Stimulated activated CD8-positive, alpha-beta memory T cell treated with anti-CD3 and anti-CD28 coated beads, Interleukin-4, amount 100 ng/mL, for 24 hours (primary cell): ENCODE results near the gene TXNRD1.
"Not testable (repeated sequence)": the region's sequence is repeated elsewhere in the genome, so short reads cannot be mapped to it uniquely, and the experiment has no call there.

Source experiments
- DNase-seq: peaks from one replicate; pipeline ENCODE4 v3.0.0-alpha.2; 2020; ENCODE audit warnings: low read depth

The TXNRD1 gene

DNA sequence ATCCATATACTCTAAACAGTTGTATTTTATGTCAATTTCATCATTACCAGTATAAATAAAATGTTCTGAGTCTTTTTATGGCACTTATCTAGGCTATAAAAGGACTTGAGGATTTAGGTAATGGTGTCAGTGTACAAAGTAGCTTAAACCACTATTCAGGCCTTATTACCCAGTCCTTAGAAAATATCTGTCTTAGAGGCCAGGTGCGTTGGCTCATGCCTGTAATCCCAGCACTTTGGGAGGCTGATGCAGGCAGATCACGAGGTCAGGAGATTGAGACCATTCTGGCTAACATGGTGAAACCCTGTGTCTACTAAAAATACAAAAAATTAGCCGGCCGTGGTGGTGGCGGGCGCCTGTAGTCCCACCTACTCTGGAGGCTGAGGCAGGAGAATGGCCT, 112.7 kb downstream of the TXNRD1 start:
- DNase-seq = not testable (repeated sequence)

DNA sequence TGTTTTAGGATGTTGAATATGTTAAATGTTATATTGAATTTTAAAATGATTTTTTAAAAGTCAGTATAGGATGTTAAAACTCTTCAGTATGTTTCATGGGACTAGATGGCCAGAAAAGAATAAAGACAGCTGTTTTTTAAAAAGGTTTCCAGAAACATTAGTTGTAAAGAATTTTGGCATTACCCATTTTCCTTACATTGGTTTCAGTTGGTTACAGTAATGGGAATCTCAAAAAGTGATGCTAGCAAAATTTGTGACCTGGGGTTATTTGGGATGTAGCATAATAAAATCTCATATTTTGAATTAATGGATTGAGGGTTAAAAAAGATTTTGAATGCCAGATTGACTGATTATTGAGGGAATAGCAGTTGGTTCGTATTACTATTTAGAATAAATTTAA, 113.2 kb downstream of the TXNRD1 start:
- DNase-seq = no peak

DNA sequence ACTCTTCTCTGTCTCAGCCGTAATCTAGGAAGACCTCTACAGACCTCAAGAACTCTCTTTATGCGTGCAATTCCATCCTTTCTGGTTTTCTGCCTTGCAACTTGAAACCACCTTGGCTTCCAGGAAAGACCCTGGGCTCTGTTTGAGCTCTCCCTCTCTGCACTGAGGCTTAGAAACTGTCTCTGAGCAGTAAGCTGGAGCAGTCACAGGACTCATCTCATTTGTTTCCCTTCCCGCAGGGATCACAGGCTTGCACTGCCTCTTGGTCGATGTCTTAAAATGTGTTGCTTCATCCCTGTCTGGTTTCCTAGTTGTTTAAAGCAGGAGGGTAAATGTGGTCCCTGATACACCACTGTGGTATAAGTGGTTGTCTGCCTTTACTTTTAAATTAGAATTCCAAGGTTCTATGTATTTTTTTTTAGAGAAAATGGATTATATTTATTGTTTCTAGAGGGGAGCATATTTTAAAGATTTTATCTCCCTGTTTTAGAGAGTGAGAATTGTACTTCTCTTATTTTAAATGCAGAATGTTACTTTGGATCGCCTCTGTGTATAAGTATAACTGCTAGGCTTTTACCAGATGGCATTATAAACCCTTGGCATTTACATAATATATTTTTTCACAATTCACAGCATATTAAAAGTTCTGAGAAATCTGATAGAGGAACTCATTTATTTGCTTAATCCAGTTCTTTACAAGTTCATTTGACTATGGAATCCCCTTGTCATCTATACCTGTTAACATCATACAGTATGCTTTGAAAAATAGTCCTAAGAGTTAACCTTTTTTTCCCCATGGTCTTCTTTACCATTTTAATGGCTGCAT, 114.3 kb downstream of the TXNRD1 start:
- DNase-seq = no peak

DNA sequence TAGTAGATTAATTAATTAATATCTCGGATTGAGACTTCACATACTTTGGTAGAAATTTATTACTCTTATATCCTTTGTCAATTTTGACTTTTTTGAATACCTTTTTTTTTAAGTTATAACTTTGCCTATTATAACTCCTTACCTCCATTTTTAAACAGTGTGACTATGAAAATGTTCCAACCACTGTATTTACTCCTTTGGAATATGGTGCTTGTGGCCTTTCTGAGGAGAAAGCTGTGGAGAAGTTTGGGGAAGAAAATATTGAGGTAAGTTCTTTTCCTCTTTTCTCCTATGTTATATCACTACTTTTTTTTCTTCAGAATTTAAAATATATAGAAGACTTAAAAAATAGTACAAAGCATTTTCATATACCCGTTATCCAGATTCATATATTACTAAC, 115.8 kb downstream of the TXNRD1 start:
- no peak for DNase-seq

DNA sequence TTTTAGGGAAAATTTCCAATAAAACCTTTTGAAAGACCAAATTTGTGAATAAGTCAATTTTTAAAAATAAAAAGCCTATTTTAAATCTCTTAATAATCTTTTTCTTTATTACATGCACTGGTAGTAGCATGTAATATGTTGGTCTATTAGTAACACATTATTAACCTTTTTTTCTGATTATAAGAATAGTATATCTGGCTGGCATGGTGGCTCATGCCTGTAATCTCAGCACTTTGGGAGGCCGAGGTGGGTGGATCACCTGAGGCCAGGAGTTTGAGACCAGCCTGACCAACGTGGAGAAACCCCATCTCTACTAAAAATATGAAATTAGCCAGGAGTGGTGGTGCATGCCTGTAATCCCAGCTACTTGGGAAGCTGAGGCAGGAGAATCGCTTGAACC, 116.7 kb downstream of the TXNRD1 start:
- DNase-seq = not testable (repeated sequence)

DNA sequence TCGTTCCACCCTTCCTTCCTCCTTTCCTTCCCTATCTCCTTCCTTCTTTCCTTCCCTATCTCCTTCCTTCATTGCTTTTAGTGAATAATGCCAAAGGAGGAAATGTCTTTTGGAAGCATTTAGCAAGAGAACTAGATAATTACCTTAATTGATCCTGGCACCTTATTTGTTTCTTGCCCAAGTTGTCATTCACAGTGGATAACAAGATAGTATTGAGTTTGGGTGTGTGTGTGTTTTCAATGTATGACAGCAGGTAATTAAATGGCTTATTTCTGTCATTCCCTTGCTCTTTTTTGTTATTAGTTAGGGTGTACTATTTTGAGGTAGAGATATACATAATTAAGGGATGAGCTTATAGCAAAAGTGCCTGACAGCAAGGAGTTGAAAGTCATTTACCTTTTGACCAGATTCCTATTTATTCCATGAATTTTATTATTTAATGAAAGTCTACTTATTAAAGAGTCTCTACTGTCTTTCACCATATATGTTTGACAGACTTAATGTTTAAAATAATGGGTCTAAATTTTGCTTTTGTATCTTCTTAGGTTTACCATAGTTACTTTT, 118.2 kb downstream of the TXNRD1 start:
- no peak for DNase-seq

DNA sequence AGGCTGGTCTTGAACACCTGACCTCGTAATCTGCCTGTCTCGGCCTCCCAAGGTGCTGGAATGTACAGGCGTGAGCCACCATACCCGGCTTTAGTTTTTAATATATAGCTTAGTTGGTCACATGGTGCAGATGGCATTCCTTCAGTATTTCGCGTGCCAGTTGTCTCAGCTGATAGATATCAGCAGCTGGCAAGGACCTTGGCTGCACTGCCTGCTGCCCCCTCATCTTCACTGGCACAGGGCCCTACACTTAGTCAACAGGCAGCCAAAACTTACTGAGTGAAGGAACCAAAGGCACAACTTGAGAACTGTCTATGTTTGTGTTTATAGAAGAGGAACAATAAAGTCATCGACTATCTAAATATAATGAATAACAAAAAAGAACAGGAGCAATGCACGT, 119.0 kb downstream of the TXNRD1 start:
- DNase-seq = no peak

DNA sequence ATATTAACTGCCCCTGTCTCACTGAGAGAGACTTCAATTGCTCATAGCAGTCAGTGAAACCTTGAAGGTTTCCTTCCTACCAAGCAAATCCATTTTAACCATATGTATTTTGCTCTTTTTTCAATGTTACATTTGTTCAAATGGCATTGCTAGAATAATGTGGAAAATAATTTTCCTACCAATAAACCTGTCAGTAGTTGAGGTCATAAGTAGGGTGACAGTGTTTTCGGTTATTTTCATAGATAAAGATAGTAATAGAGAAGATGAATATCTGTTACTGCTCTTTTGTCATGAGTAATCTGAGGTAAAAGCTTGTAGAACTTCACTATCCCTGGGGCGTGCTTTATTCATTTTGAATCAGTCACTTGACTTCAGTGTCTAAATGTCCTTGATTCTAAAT, 120.5 kb downstream of the TXNRD1 start:
- no peak for DNase-seq

DNA sequence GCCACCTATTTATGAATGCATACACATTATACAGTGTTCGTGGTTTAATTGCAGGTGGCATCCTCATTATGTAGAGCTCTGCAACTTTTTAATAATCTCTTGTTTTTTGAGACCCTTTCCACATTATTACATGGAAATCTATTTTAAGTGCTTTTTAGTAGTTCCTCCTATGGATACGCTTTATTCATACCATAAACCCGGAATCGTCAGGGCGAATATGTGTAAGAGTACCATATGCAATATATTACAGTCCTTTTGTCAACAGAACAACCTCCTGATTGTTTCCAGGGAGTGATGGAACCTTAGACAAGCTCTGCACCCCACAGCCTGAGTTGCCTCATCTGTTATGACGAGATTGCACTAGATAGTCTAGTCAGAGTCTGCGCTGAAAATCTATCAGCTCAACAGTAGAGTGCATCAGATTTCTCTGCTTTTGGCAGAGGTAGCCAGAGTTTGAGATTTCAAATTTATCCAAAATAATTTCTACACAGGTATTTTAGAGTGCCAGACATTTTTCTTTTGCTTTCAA, 121.5 kb downstream of the TXNRD1 start:
- no peak for DNase-seq

DNA sequence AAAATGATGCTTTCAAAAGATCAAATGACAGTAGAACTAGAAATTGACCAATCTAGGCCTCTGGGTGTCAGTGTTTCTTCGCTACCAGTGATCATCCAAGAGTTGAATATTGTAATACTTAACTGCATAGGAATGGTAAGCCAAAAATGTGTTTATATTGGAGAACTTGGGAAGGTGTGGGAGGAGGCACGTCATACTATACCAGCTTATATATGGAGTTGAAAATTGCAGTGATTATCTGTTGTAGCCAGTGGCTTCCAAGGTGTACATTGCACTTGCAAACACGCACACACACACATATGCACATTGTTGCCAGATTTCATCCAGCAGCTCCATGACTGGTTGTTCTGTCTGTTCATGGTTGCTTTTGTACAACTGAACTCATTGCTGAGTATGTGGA, 124.1 kb downstream of the TXNRD1 start:
- no peak for DNase-seq

DNA sequence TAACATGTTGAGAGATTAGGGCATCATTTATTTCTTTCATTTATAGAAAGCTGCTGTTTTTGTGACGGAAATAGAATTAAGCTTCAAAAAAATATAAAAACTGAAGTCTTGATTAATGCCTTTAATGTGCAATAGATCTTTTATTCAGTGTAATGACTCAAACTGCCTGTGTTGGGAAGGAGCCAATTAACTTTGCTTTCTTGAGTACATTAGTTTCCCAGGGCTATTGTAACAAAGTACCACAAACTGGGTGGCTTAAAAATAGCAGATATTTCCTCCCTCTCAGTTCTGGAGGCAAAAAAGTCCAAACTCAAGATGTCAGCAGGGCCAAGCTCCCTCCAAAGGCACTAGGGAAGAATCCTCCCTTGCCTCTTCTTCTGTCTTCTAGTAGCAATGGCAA, 124.6 kb downstream of the TXNRD1 start:
- DNase-seq = no peak

DNA sequence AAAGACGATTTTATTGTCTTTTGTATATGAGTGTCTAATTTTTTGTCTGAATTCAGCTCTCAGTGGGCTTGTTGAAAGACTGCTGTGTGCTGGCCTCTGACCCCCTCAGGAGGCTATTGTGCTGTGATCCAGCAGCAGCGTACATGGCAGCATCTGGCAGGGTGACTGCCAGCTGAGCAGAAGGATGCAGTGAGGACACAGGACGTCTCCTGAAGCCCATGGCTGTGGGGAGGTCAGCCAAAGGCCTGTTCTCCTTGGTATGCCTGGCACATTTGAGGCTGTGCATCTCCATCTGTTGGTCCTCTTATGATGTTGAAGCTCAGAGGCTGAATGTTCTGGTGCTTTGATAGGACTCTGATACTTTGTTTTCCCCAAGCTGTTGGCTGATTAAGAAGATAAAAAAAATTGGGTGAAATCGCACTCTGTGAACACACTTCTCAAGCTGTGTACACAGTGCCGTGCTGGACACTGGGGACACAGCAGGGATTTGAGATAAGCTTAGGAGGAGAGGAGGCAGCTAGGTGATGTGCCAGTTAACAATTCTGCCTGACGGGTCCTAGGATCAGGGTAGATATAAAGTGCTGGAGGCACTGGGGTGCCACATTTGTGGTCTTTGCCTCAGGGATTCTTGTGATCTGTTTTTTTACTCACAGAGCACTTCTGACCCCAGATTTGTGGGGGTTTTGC, 125.5 kb downstream of the TXNRD1 start:
- no peak for DNase-seq

DNA sequence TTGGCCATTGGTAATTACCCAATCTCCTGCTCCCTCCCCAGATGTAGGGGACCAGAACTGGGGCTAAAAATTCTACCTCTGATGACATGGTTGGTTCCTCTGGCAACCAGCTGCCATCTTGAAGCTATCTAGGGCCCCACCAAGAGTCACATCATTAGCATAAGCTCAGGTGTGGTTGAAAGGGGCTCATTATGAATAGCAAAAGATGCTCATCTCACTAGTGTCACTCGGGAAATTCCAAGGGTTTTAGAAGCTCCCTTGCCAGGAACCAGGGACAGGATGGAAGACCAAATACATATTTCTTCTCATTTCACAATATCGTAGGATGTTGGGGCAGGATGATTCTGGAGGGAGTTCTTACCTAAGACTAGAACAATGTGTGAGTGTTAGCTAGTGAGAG, 126.6 kb downstream of the TXNRD1 start:
- DNase-seq = no peak

DNA sequence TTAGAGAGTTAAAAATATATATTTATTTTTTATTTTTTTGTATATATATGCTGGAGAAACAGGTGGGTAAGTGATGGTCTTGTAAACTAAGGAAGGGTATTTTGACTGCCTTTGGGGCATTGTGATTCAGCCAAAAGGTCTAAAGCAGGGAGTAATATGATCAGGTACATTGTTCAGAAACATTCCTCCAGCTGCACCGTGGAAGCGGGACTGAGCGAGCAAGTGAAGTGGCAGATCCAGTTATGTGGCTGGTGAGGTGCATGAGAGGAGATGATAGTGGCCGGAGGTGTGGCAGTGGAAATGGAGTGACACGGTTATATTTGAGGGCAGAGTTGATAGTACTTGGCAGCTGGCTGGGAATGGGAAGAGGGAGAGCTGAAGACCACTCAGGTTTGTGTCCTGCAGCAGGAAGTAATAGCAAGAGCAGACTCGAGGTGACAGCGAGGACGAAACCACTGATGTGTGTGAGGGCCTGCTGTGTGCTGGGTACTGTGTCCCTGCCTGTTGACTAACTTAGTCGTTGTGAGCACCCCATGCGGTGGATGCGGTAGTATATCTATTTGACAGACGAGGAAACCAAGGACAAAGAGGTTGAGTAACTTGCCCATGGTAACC, 127.2 kb downstream of the TXNRD1 start:
- no peak for DNase-seq

DNA sequence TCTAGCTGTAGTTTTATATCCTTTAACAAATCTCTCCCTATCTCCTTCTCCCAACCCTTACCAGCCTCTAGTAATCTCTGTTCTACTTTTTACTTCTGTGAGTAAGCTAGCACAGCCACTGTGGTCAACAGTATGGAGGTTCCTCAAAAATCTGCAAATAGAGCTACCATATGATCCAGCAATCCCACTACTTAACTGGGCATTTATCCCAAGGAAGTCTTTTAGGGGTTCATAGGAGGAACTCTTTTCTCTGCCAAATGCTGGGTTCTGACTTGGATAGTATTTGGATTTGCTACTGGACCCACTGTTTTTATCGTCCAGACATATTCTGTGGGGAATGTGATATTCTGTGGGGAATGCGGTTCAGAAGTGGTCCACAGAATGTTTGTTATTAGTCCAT, 129.1 kb downstream of the TXNRD1 start:
- DNase-seq = no peak

DNA sequence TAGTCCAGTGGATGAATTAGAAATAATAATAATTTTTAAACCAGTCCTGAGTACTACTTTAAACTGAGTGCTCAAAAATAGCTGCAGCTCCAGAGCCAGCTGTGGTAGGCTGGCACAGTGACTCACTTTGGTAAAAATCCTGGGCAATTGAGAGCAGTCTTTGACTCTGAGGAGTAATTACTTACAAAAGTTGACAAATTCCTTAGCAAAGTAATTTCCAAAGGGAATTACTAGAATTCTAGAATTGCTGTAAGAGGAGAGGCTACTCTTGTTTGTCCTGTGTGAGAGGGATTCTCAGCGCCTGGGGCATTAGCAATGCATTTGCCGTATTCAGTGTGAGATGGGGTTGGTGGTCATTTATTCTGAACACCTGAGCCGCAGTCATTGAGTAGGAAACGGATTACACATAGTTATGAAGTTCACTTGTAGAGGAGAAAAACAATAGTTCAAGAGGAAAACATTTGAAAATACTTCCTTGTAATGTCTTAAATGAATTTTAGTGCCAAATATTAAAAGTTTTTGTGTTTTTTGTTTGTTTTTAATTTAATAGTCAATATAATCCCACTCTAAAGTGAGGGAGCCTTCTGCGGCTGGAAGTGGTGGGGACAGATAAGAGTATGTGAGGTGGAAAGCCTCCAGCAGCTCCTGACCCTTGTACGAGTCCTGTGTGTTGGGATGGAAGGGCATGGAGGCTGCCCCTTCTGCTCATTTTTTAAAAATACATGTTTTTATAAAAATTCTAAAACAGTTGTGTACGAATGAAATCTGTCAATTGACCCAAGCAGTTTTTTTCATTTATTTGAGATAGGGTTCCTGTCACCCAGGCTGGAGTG, 129.9 kb downstream of the TXNRD1 start:
- no peak for DNase-seq

DNA sequence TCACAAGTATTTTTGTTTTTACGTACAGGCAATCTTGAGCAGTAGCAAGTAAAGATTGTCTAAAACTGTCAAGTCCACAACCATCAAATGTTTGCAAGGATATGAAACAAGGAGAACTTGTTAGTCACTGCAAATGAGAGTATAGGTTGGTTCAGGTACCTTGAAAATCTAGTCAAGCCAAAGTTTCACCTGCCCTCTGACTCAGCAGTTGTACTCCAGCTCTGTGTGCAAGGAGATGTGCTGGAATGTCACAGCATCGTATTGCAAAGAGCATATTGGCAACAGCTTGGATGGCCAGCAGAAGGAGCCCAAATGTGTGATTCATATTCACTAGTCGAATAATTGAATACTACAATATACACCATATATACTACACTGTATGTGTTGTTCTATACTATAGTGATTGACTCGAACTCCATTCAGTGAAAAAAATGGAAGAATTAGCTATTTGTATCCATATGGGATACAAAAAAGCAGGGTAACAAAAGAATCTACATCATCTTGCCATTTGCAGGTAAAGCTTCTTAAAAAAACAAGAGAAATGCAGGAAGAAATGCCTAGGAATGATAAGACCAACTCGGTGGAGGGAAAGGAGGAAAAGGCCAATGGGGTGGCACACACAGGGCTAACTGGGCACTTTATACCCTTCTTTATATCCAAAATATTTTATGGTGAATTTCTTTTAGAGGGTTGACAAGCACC, 131.9 kb downstream of the TXNRD1 start:
- no peak for DNase-seq

DNA sequence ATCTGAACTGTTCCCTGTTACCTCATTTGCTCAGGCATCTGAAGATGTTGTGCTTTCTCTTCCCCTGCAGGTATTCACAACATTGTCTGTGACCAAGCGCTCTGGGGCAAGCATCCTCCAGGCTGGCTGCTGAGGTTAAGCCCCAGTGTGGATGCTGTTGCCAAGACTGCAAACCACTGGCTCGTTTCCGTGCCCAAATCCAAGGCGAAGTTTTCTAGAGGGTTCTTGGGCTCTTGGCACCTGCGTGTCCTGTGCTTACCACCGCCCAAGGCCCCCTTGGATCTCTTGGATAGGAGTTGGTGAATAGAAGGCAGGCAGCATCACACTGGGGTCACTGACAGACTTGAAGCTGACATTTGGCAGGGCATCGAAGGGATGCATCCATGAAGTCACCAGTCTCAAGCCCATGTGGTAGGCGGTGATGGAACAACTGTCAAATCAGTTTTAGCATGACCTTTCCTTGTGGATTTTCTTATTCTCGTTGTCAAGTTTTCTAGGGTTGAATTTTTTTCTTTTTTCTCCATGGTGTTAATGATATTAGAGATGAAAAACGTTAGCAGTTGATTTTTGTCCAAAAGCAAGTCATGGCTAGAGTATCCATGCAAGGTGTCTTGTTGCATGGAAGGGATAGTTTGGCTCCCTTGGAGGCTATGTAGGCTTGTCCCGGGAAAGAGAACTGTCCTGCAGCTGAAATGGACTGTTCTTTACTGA, 132.9 kb downstream of the TXNRD1 start:
- DNase-seq = no peak

DNA sequence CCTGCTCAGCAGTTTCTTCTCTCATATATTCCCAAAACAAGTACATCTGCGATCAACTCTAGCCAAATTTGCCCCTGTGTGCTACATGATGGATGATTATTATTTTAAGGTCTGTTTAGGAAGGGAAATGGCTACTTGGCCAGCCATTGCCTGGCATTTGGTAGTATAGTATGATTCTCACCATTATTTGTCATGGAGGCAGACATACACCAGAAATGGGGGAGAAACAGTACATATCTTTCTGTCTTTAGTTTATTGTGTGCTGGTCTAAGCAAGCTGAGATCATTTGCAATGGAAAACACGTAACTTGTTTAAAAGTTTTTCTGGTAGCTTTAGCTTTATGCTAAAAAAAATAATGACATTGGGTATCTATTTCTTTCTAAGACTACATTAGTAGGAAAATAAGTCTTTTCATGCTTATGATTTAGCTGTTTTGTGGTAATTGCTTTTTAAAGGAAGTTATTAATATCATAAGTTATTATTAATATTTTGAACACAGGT, 133.5 kb downstream of the TXNRD1 start:
- DNase-seq = no peak
